BJ (cell line): Measurements from ENCODE around the gene DBN1. TPM values are rescaled to one million over a fixed set of nuclear protein-coding genes. Genes with fewer than 3 reads are reported as not detected.

Source experiments
- CTCF ChIA-PET: fragments of 350-600 bp; formaldehyde crosslinking; extraction: SDS; loops from one replicate; lab custom pipeline; 2021; ENCODE audit warnings: antibody characterized with exemption, inconsistent platforms; lab: Yijun Ruan, JAX
- POLR2A ChIA-PET: fragments of 300-600 bp; sonication (Branson Sonifier 250); formaldehyde crosslinking; extraction: SDS; loops from one replicate; lab custom pipeline; 2021; ENCODE audit warnings: antibody characterized with exemption; lab: Charles Lee
- DNase-seq: peaks from one replicate; pipeline ENCODE4 v3.0.0-alpha.2; 2011; ENCODE audit warnings: low read depth
- H3K27me3 ChIP-seq: 2 replicates; pipeline ENCODE4 v1.6.0; 2011; ENCODE audit warnings: low read length; ENCODE audit not compliant: control insufficient read depth, insufficient read depth
- H3K36me3 ChIP-seq: 2 replicates; pipeline ENCODE4 v1.5.1; 2011; ENCODE audit warnings: low read length; ENCODE audit not compliant: control insufficient read depth, insufficient read depth
- H3K4me3 ChIP-seq: 2 replicates; pipeline ENCODE4 v1.5.1; 2011; ENCODE audit warnings: low read depth, mild to moderate bottlenecking, control low read depth, low read length
- CTCF ChIP-seq: IDR thresholded peaks from 2 replicates; pipeline ENCODE4 v1.5.1; 2011; ENCODE audit warnings: low read depth, mild to moderate bottlenecking, control low read depth, inconsistent platforms, low read length, moderate library complexity; ENCODE audit not compliant: insufficient read depth
- polyA plus RNA-seq: library from polyadenylated mRNA; depleted of rRNA; stranded (reverse); fragments of >200 nt; gene quantifications from 2 replicates; pipeline ENCODE4 v1.2.3, GENCODE V29; 2011

The DBN1 gene
- polyA plus RNA-seq, 1 experiment: 176 TPM

- Histone ChIP-seq H3K36me3 (peaks cover 41% of the 10 kb centered on the region), H3K4me3 (no peak overlapping the region), H3K27me3 (no peaks in the 10 kb centered on the region)
- POLR2A ChIA-PET: no interaction called here
- DNase-seq: no peak
- TF ChIP-seq CTCF: no peak
- CTCF ChIA-PET: interaction anchor here (1.1 kb wide), 1 partner anchor 108 kb away, joined by 3 read pairs; no protein-coding TSS in a partner anchor
Measured at GRCh38 chr5:177512736-177513380, 39.4 kb upstream of the DBN1 start.

- ChIA-PET POLR2A (no interaction called here), CTCF (interaction anchor here (1.1 to 3.6 kb wide), 2 partner anchors 11 to 108 kb away, joined by 3 to 26 read pairs; no protein-coding TSS in a partner anchor)
- no peak for DNase-seq
- TF ChIP-seq CTCF: no peak
- no peak overlapping the region for H3K4me3 ChIP-seq
- H3K36me3 ChIP-seq: peaks cover 41% of the 10 kb centered on the region
- H3K27me3 ChIP-seq: no peaks in the 10 kb centered on the region
Measured at GRCh38 chr5:177511796-177512675, 38.6 kb upstream of the DBN1 start.

GRCh38 chr5:177511181-177511580 is 37.7 kb upstream of the DBN1 start:
- Histone ChIP-seq H3K4me3 (no peak overlapping the region), H3K36me3 (peaks cover 41% of the 10 kb centered on the region), H3K27me3 (no peaks in the 10 kb centered on the region)
- DNase-seq: no peak
- CTCF ChIA-PET: interaction anchor here (0.8 to 3.6 kb wide), 2 partner anchors 10 to 20 kb away, joined by 3 to 26 read pairs; no protein-coding TSS in a partner anchor
- no peak for TF ChIP-seq CTCF
- POLR2A ChIA-PET: no interaction called here

GRCh38 chr5:177510567-177511053 is 37.2 kb upstream of the DBN1 start:
- H3K36me3 ChIP-seq: peaks cover 41% of the 10 kb centered on the region
- POLR2A ChIA-PET: no interaction called here

More at GRCh38 chr5:177510567-177511053, 37.2 kb upstream of the DBN1 start:
- no peak for DNase-seq
- CTCF ChIA-PET: interaction anchor here (0.8 to 3.6 kb wide), 3 partner anchors 9 to 20 kb away, joined by 3 to 26 read pairs (median 3); no protein-coding TSS in a partner anchor
- no peak overlapping the region for H3K4me3 ChIP-seq
- no peak for TF ChIP-seq CTCF
- no peaks in the 10 kb centered on the region for H3K27me3 ChIP-seq
